Measurements from ENCODE around the gene WFDC10B. TPM values are rescaled to one million over a fixed set of nuclear protein-coding genes. Genes with fewer than 3 reads are reported as not detected.
"Not testable (repeated sequence)": the region's sequence is repeated elsewhere in the genome, so short reads cannot be mapped to it uniquely, and the experiment has no call there.

The WFDC10B gene
- total RNA-seq, 4 donors from 2014 or later: 0.93 TPM; not detected in 3

DNA sequence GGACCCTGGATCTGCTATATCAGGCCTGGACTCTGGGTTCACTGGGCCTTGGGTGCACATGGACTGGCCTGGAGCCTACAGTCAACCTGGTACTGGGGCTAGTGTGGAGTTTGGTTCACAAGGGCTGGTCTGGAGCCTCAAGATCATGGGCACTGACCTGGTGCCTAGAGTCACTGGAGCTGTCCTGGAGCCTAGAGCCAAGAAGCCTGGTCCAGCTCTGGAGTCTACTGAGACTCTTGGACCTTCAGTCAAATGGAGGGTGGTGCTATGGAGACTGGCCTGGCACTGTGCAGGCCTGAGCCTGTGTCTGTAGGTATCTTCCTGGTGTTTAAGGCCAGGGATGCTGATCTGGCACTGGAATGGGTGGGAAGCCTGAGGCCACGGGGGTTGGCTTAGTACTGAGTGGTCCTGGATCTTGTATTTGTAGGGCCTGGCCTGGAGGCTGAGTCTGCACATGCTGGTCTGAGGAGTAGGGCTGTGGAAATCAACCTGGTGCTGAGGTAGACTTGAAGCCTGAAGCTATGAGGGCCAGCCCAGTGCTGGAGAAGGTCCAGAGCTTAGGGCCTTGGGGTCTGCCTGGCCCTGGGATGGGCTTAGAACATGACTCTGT is 57.3 kb downstream of the WFDC10B start:
- ATAC-seq (ENCODE audit: low FRiP score): no peak
- DNase-seq (ENCODE audit: low spot score): no peak
- TF ChIP-seq, protein P1, sequence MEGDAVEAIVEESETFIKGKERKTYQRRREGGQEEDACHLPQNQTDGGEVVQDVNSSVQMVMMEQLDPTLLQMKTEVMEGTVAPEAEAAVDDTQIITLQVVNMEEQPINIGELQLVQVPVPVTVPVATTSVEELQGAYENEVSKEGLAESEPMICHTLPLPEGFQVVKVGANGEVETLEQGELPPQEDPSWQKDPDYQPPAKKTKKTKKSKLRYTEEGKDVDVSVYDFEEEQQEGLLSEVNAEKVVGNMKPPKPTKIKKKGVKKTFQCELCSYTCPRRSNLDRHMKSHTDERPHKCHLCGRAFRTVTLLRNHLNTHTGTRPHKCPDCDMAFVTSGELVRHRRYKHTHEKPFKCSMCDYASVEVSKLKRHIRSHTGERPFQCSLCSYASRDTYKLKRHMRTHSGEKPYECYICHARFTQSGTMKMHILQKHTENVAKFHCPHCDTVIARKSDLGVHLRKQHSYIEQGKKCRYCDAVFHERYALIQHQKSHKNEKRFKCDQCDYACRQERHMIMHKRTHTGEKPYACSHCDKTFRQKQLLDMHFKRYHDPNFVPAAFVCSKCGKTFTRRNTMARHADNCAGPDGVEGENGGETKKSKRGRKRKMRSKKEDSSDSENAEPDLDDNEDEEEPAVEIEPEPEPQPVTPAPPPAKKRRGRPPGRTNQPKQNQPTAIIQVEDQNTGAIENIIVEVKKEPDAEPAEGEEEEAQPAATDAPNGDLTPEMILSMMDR (IDR thresholded peaks at IDR 0.05): no peak

DNA sequence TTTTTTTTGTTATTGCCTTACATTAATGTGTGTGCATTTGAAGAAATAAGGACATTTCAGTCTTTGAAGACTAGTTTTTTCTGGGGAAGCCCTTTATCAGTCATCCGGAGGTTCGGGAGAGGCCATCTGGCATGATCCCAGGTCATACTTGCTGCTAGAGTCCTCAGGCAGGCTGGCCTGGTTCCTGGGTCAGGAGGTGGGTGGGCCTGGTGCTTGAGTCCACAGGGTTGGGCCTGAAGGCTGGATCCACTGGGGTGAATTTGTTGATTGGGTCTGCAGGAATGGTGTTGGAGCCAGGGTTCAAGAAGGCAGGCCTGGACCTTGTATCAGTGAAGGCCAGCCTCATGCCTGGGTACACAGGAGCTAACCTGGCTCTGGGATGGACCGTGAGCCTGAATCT is 57.9 kb downstream of the WFDC10B start:
- ATAC-seq (ENCODE audit: low FRiP score) (no peak), DNase-seq (ENCODE audit: low spot score) (no peak)
- TF ChIP-seq, protein P1 (IDR thresholded peaks at IDR 0.05): no peak

DNA sequence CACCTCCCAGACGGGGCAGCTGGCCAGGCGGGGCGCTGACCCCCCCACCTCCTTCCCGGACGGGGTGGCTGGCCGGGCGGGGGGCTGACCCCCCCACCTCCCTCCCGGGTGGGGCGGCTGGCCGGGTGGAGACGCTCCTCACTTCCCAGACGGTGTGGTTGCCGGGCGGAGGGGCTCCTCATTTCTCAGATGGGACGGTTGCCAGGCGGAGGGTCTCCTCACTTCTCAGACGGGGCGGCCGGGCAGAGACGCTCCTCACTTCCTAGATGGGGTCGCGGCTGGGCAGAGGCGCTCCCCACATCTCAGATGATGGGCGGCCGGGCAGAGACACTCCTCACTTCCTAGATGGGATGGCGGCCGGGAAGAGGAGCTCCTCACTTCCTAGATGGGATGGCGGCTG is 59.0 kb downstream of the WFDC10B start:
- ATAC-seq (ENCODE audit: low FRiP score); DNase-seq (ENCODE audit: low spot score): not testable (repeated sequence)

DNA sequence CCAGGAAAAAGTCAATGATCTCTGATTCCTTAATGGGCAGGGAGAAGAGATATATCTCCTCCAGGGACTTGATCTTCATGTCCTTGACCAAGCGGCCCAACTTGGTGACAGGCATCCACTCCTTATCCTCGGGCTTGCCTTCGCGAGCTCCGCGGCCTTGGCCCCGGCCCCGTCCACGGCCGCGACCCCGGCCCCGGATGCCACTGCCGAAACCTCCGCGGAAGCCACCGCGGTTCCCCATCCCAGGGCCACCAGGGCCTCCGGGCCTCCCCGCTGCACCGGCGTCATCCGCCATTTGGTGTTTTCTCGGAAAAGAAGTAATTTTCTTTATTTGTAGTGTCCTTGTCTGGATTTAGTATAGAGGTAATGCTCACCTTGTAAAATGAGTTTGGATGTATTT is 63.7 kb downstream of the WFDC10B start:
- DNase-seq (ENCODE audit: low spot score); ATAC-seq (ENCODE audit: low FRiP score): not testable (repeated sequence)

DNA sequence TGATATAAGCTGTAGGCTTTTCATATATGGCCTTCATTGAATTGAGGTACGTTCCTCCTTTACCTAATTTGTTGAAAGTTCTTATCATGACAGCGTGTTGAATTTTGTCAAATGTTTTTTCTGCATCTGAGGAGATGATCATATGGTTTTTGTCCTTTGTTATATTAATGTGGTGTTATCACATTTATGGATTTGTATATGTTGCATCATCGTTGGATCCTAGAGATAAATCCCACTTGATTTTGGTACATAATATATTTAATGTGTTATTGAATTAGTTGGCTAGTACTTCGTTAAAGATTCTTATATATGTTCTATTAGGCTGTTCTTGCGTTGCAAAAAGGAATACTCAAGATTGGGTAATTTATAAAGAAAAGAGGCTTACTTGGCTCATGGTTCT is 65.1 kb downstream of the WFDC10B start:
- ATAC-seq (ENCODE audit: low FRiP score) (no peak), DNase-seq (ENCODE audit: low spot score) (no peak)
- TF ChIP-seq, protein P1 (IDR thresholded peaks at IDR 0.05): no peak

DNA sequence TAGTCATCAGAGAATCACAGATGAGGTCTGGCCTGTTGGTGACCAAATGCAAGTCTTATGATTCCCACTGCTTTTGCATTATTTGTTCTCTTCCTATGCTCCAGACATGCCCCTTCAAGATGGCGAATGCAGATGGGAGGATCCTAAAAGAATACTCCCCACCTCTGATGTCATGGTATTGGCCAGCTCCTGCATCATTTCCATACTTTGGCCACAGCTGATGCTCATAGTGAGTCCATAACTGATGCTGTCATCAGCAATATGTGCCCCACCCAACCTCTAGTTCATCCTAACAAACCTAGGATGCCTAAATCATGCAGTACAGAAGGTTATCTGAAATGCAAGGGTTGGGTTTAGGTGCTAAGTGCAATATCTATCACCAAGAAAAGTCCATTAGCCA is 68.3 kb downstream of the WFDC10B start:
- DNase-seq (ENCODE audit: low spot score): no peak
- ATAC-seq (ENCODE audit: low FRiP score): no peak
- TF ChIP-seq, protein P1 (IDR thresholded peaks at IDR 0.05): no peak

Small RNA genes within 50 kb of the gene (small RNA-seq; reads per million reads assigned to genes)
- gene MIR3617 (not detected), gene SPINT5P (not detected)

Other genes with a start within 250 kb of the WFDC10B start
- 1 to 10 TPM; 3.0 to 8.4 (median 7.0) TPM for gene WFDC2, start 235.3 kb downstream of the WFDC10B start, total RNA-seq
- not detected for gene SPINT3, start 189.4 kb downstream of the WFDC10B start, total RNA-seq
- gene WFDC6, start 165.5 kb downstream of the WFDC10B start, total RNA-seq: not detected
- gene EPPIN, start 157.6 kb downstream of the WFDC10B start, total RNA-seq: not detected
- not detected for gene WFDC8, start 125.7 kb downstream of the WFDC10B start, total RNA-seq
- not detected for gene WFDC10A, start 75.3 kb downstream of the WFDC10B start, total RNA-seq
- not detected for gene WFDC9, start 73.7 kb downstream of the WFDC10B start, total RNA-seq
- gene WFDC11, start 34.8 kb downstream of the WFDC10B start, total RNA-seq: not detected
- gene WFDC13, start 3.0 kb downstream of the WFDC10B start, total RNA-seq: not detected
- not detected for gene SPINT4, start 17.3 kb upstream of the WFDC10B start, total RNA-seq
- gene WFDC3, start 86.9 kb upstream of the WFDC10B start, total RNA-seq: 1 to 10 TPM in 1 of 4 donors, not detected in 3; 1.6 TPM
- gene DNTTIP1, start 86.9 kb upstream of the WFDC10B start, total RNA-seq: 10 to 100 TPM; 12.7 to 38.6 (median 18.1) TPM
- gene UBE2C, start 107.6 kb upstream of the WFDC10B start, total RNA-seq: 10 to 100 TPM in 1 of 4 donors, 1 to 10 TPM in 1, not detected in 2; 1.4 to 10.1 TPM
- 1 to 10 TPM in 3 of 4 donors, not detected in 1; 1.2 to 2.2 (median 1.5) TPM for gene TNNC2, start 122.3 kb upstream of the WFDC10B start, total RNA-seq
- 100 to 1,000 TPM in 1 of 4 donors, 10 to 100 TPM in 3; 42.6 to 147 (median 66.8) TPM for gene SNX21, start 128.8 kb upstream of the WFDC10B start, total RNA-seq
- gene ACOT8, start 152.4 kb upstream of the WFDC10B start, total RNA-seq: 10 to 100 TPM; 16.1 to 35.0 (median 30.8) TPM
- 1 to 10 TPM; 2.3 to 5.0 (median 3.1) TPM for gene ZSWIM3, start 152.6 kb upstream of the WFDC10B start, total RNA-seq
- gene ZSWIM1, start 176.2 kb upstream of the WFDC10B start, total RNA-seq: 1 to 10 TPM; 5.5 to 9.9 (median 7.0) TPM
- 10 to 100 TPM in 1 of 4 donors, 1 to 10 TPM in 3; 1.8 to 27.0 (median 3.6) TPM for gene SPATA25, start 182.6 kb upstream of the WFDC10B start, total RNA-seq
- gene NEURL2, start 186.2 kb upstream of the WFDC10B start, total RNA-seq: 10 to 100 TPM in 3 of 4 donors, 1 to 10 TPM in 1; 8.5 to 32.0 (median 11.6) TPM
- gene CTSA, start 186.3 kb upstream of the WFDC10B start, total RNA-seq: 100 to 1,000 TPM in 1 of 4 donors, 10 to 100 TPM in 3; 79.2 to 148 (median 85.9) TPM
- 1,000 to 10,000 TPM in 1 of 4 donors, 100 to 1,000 TPM in 3; 215 to 1,101 (median 301) TPM for gene PLTP, start 207.1 kb upstream of the WFDC10B start, total RNA-seq
- gene PCIF1, start 229.7 kb upstream of the WFDC10B start, total RNA-seq: 10 to 100 TPM; 18.8 to 36.9 (median 25.8) TPM